ENCODE data around the gene PIEZO1.

PIEZO1 gene

GRCh38 chr16:88803264-88803987, 18.4 kb upstream of the PIEZO1 start, which contains the start of gene CDT1:
Gene CDT1, plus strand, starts transcription at chr16:88803789. Its CDS starts 43 bp downstream, at chr16:88803832.
- Mint-ChIP-seq H3K9me3 (no peaks in the 10 kb centered on the region), H3K4me3 (peak within 1 kb of the TSS; percentile 81 to 89 (median 89)), H3K27ac (peak within 1 kb of the TSS in 2 of 3 experiments; percentile 56 to 66), H3K27me3 (ENCODE audit: low read depth) (no peaks in the 10 kb centered on the region), H3K36me3 (ENCODE audit: low read depth) (no peaks in the 10 kb centered on the region), H3K4me1 (no peaks in the 10 kb centered on the region)
- no peak for TF ChIP-seq CTCF (IDR thresholded peaks at IDR 0.05; ENCODE audit: unreplicated experiment in 3 of 3)

- Mint-ChIP-seq H3K27ac (no peak overlapping the region), H3K4me3 (peak overlapping the region in 2 of 3 experiments; percentile 8 to 61), H3K27me3 (ENCODE audit: low read depth) (no peaks in the 10 kb centered on the region), H3K4me1 (no peaks in the 10 kb centered on the region), H3K36me3 (ENCODE audit: low read depth) (no peaks in the 10 kb centered on the region), H3K9me3 (no peaks in the 10 kb centered on the region)
- no peak for TF ChIP-seq CTCF (IDR thresholded peaks at IDR 0.05; ENCODE audit: unreplicated experiment in 3 of 3)
These were observed 15.2 kb upstream of the PIEZO1 start for GRCh38 chr16:88800277-88800592.

GRCh38 chr16:88799569-88800276, 14.7 kb upstream of the PIEZO1 start:
- Mint-ChIP-seq H3K27ac (no peak overlapping the region), H3K36me3 (ENCODE audit: low read depth) (no peaks in the 10 kb centered on the region), H3K27me3 (ENCODE audit: low read depth) (peaks cover 4% of the 10 kb centered on the region), H3K4me3 (peak overlapping the region in 1 of 3 experiments; percentile 61), H3K9me3 (no peaks in the 10 kb centered on the region), H3K4me1 (no peaks in the 10 kb centered on the region)
- no peak for TF ChIP-seq CTCF (IDR thresholded peaks at IDR 0.05; ENCODE audit: unreplicated experiment in 3 of 3)

GRCh38 chr16:88798772-88799455, 13.9 kb upstream of the PIEZO1 start:
- TF ChIP-seq CTCF (IDR thresholded peaks at IDR 0.05; ENCODE audit: unreplicated experiment in 3 of 3), result no peak
- peaks cover 7% of the 10 kb centered on the region for H3K27me3 Mint-ChIP-seq (ENCODE audit: low read depth)
- no peak overlapping the region for H3K4me3 Mint-ChIP-seq
- H3K9me3 Mint-ChIP-seq, result no peaks in the 10 kb centered on the region
- no peaks in the 10 kb centered on the region for H3K4me1 Mint-ChIP-seq
- no peak overlapping the region for H3K27ac Mint-ChIP-seq
- H3K36me3 Mint-ChIP-seq (ENCODE audit: low read depth), result no peaks in the 10 kb centered on the region

- peaks cover 10% of the 10 kb centered on the region for H3K27me3 Mint-ChIP-seq (ENCODE audit: low read depth)
- no peak for TF ChIP-seq CTCF (IDR thresholded peaks at IDR 0.05; ENCODE audit: unreplicated experiment in 3 of 3)
- no peaks in the 10 kb centered on the region for H3K4me1 Mint-ChIP-seq
- H3K9me3 Mint-ChIP-seq, result no peaks in the 10 kb centered on the region
- no peaks in the 10 kb centered on the region for H3K36me3 Mint-ChIP-seq (ENCODE audit: low read depth)
- H3K27ac Mint-ChIP-seq, result no peak overlapping the region
- H3K4me3 Mint-ChIP-seq, result no peak overlapping the region
These were observed 13.1 kb upstream of the PIEZO1 start for GRCh38 chr16:88798073-88798472.

Measured in nephron (organoid).